T-helper 9 cell (primary cell): ENCODE measurements around the gene AP3D1.
A peak's percentile ranks its signal among the peaks of the same experiment; 100 is the strongest.
"Not testable (repeated sequence)": the region's sequence is repeated elsewhere in the genome, so short reads cannot be mapped to it uniquely, and the experiment has no call there.

Experiments used
- DNase-seq: peaks from one replicate; pipeline ENCODE4 v3.0.0-alpha.2; 2020

Gene AP3D1

GRCh38 chr19:2108251-2109016 is 42.9 kb downstream of the AP3D1 start:
- no peak for DNase-seq

GRCh38 chr19:2103045-2103707 is 48.2 kb downstream of the AP3D1 start:
- DNase-seq, result no peak

GRCh38 chr19:2101417-2102335 is 49.7 kb downstream of the AP3D1 start:
- DNase-seq, result no peak

- no peak for DNase-seq
These were observed 50.7 kb downstream of the AP3D1 start for GRCh38 chr19:2100719-2101061.

GRCh38 chr19:2099937-2100718 is 51.2 kb downstream of the AP3D1 start:
- DNase-seq, result no peak

- DNase-seq, result no peak
These were observed 52.3 kb downstream of the AP3D1 start for GRCh38 chr19:2099054-2099501.

GRCh38 chr19:2097886-2098327 is 53.5 kb downstream of the AP3D1 start:
- no peak for DNase-seq

GRCh38 chr19:2097203-2097885 is 54.0 kb downstream of the AP3D1 start:
- peak; percentile 54 for DNase-seq

GRCh38 chr19:2096480-2097202 is 54.7 kb downstream of the AP3D1 start, which contains the start of gene IZUMO4:
TSS of gene IZUMO4 (plus strand) at chr19:2096915. CDS start at chr19:2096946, 31 bp downstream.
- DNase-seq, result peak; percentile 100

GRCh38 chr19:2096034-2096479 is 55.3 kb downstream of the AP3D1 start, which contains the start of gene MOB3A:
TSS of gene MOB3A (minus strand) at chr19:2096326. CDS start at chr19:2078560, 17,766 bp downstream.
- DNase-seq, result peak; percentile 79

GRCh38 chr19:2091926-2092525 is 59.3 kb downstream of the AP3D1 start:
- DNase-seq, result not testable (repeated sequence)

- DNase-seq, result no peak
These were observed 61.7 kb downstream of the AP3D1 start for GRCh38 chr19:2089727-2090053.

GRCh38 chr19:2089001-2089711 is 62.2 kb downstream of the AP3D1 start:
- DNase-seq, result no peak

GRCh38 chr19:2087621-2088100 is 63.7 kb downstream of the AP3D1 start:
- no peak for DNase-seq

GRCh38 chr19:2086695-2087620 is 64.4 kb downstream of the AP3D1 start:
- not testable (repeated sequence) for DNase-seq

GRCh38 chr19:2084993-2085720 is 66.2 kb downstream of the AP3D1 start:
- DNase-seq, result peak; percentile 88

GRCh38 chr19:2083174-2083854 is 68.1 kb downstream of the AP3D1 start:
- DNase-seq, result peak; percentile 57
